Tibial artery (tissue), 4 donors: ENCODE measurements around the gene PPAN.
A peak's percentile ranks its signal among the peaks of the same experiment; 100 is the strongest.

Source experiments
- DNase-seq, 2 donors: peaks; one replicate each; pipeline ENCODE4 v3.0.0-alpha.2; 2019
- H3K27ac ChIP-seq, 2 donors: fragments of 200-600 bp; sonication (generic) in 1 of 2; 1 replicate in 1 of 2; 2 replicates in 1 of 2; pipeline ENCODE4 v1.5.1; 2018 to 2019; ENCODE audit warnings: mild to moderate bottlenecking in 1 of 2
- H3K27me3 ChIP-seq, 2 donors: fragments of 200-600 bp; sonication (generic) in 1 of 2; one replicate each; pipeline versions ENCODE4 v1.5.1 to v1.6.0; 2016 to 2019
- H3K36me3 ChIP-seq, 3 donors: fragments of 200-600 bp; sonication (generic) in 2 of 3; one replicate each; pipeline ENCODE4 v1.5.1; 2016 to 2019; ENCODE audit warnings: mild to moderate bottlenecking in 2 of 3
- H3K4me1 ChIP-seq, 4 donors: fragments of 200-600 bp; sonication (generic) in 2 of 4; 1 replicate in 3 of 4; 2 replicates in 1 of 4; pipeline ENCODE4 v1.5.1; 2016 to 2019
- H3K4me3 ChIP-seq, 2 donors: fragments of 200-600 bp; sonication (generic) in 1 of 2; 1 replicate in 1 of 2; 2 replicates in 1 of 2; pipeline ENCODE4 v1.5.1; 2018 to 2019; ENCODE audit warnings: mild to moderate bottlenecking in 2 of 2
- H3K9me3 ChIP-seq, 3 donors: fragments of 200-600 bp; sonication (generic) in 1 of 3; one replicate each; pipeline ENCODE4 v1.5.1; 2016 to 2019
- CTCF ChIP-seq, 2 experiments: fragments of 200-600 bp in 1 of 2; fragments of 450-650 bp in 1 of 2; IDR thresholded peaks; one replicate each; pipeline ENCODE4 v1.5.1; 2017 to 2019; ENCODE audit warnings: antibody characterized with exemption in 2 of 2, mild to moderate bottlenecking in 1 of 2, moderate library complexity in 1 of 2
- intact Hi-C: fragments of 100-400 bp; cut with DNase I; formaldehyde crosslinking; loops from one replicate; pipeline ENCODE4 v1.15.0; 2023; ENCODE audit warnings: low total_unique reads

The PPAN gene

DNA sequence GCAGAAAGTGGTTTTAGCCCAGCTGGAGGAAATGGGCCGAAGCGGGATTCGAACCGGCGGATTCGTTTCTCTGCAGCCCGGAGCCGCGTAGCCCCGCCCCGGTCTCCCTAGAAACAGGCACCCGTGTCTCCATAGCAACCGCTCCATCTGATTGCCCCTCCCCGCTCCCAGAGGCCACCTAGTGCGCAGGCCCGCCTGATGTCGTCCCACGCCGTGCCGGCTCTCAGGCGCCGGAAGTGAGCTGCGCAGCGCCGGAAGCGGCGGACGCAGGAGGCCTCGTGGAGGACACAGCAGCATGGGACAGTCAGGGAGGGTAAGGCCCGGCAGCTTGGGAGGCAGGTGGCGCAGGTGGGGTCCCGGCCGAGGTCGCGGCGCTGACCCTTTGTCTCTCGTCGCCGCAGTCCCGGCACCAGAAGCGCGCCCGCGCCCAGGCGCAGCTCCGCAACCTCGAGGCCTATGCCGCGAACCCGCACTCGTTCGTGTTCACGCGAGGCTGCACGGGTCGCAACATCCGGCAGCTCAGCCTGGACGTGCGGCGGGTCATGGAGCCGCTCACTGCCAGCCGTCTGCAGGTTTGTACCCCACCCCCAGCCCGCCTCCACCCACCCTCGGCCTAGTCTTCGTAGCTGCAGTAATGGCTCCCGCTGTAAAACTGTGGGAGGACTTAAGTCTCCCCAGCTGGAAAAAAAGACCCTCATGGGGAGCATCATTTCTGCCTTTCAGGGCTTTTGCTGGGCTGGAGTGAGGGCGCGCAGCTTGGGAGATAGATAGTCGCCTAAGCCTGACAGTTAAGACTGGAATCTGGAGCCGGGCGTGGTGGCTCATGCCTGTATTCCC is at the start of gene PPAN:
PPAN (plus strand) TSS at position 263 of the 837 bp plus-strand sequence; CDS start at position 296, 33 bp downstream.
- intact Hi-C loops, result loop anchor here (5.0 to 10.0 kb wide), 2 partner anchors 88 to 146 kb away; partner anchors contain the start of genes DNMT1 and MRPL4
- Histone ChIP-seq H3K36me3 (peaks cover 40% of the 10 kb centered on the region in 3 donors), H3K27ac (peak within 1 kb of the TSS; percentile 69 to 79), H3K4me3 (peak within 1 kb of the TSS; percentile 62 to 97), H3K9me3 (no peaks in the 10 kb centered on the region), H3K27me3 (no peaks in the 10 kb centered on the region), H3K4me1 (peaks cover 0 to 18% (median 15%) of the 10 kb centered on the region in 4 donors)
- peak; percentile 98 to 99 for DNase-seq
- peak in 1 of 2 experiments; percentile 6 for TF ChIP-seq CTCF (IDR thresholded peaks at IDR 0.05)

DNA sequence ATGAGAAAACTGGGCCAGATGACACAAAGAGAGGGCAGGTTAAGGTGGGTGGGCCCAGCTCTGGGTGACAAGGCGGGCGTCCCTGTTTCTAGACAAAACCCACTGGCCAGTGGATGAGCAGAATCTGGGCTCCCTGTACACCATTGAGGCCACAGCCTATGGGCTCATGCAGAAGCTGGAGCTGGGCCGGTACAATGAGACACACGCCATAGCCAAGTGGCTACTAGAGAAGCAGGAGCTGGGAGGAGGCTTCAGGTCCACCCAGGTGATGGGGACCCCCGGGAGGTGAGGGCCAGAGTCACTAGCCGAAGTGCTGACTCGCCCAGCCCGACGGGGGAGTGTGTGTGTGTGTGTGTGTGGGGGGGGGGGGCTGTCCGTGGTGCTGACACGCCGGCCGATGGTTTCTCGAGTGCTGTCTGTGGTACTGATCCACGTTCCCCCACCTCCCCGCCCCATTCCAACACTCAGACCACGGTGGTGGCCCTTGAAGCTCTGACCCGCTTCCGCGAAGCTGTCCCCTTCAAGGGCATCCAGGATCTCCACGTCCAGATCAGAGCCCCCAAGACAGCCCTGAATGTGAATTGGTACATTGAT is 44.3 kb upstream of the PPAN start:
- H3K4me3 ChIP-seq, result no peak overlapping the region
- no peak for TF ChIP-seq CTCF (IDR thresholded peaks at IDR 0.05)
- intact Hi-C loops, result no loop called here

DNA sequence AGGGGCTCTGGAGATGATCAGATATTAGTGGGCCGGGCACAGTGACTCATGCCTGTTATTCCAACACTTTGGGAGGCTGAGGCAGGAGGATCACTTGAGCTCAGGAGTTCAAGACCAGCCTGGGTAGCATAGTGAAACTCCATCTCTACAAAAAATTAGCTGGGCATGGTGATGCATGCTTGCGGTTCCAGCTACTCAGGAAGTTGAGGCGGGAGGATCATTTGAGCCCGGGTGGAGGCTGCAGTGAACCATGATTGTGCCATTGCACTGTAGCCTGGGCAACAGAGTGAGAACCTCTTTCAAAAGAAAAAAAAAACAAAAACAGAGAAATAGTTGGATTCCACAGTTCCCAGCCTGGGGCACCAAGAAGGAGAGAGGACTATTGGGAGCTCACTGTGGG is 38.0 kb upstream of the PPAN start:
- H3K9me3 ChIP-seq, result peaks cover 0 to under 1% (median 0%) of the 10 kb centered on the region in 3 donors
- TF ChIP-seq CTCF (IDR thresholded peaks at IDR 0.05), result no peak
- peaks cover 0 to 40% of the 10 kb centered on the region in 2 donors for H3K27me3 ChIP-seq
- H3K4me1 ChIP-seq, result no peaks in the 10 kb centered on the region
- no peak overlapping the region for H3K4me3 ChIP-seq
- no peak overlapping the region for H3K27ac ChIP-seq
- H3K36me3 ChIP-seq, result no peaks in the 10 kb centered on the region
- intact Hi-C loops, result no loop called here
- DNase-seq, result no peak

More for the DNA sequence above, 44.3 kb upstream of the PPAN start:
- no peaks in the 10 kb centered on the region for H3K36me3 ChIP-seq
- H3K27me3 ChIP-seq, result peaks cover 0 to 44% of the 10 kb centered on the region in 2 donors
- no peaks in the 10 kb centered on the region for H3K9me3 ChIP-seq
- DNase-seq, result no peak
- H3K4me1 ChIP-seq, result no peaks in the 10 kb centered on the region
- no peak overlapping the region for H3K27ac ChIP-seq

DNA sequence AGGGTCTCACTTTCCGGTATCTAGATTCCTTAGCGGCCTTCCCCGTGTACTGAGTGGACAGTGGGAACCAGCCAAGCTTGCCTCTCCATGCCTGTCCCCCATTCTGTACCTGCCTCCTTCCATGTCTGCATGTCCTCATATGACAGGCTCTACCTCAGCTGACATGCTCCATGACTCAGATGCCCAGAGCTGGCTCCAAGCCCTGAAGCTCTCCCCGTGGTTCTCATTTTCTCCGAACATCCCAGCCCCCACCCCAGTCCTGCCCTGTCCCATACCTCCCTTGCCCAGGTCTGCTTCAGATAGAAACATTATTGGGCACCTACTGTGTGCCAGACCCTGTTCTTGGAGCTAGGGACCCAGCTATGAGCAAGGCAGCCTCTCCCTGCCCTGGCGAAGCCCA is 37.1 kb upstream of the PPAN start:
- intact Hi-C loops, result no loop called here
- H3K27me3 ChIP-seq, result peaks cover 0 to 38% of the 10 kb centered on the region in 2 donors
- peaks cover 2 to 8% (median 4%) of the 10 kb centered on the region in 3 donors for H3K9me3 ChIP-seq
- H3K27ac ChIP-seq, result no peak overlapping the region
- DNase-seq, result no peak
- H3K36me3 ChIP-seq, result no peaks in the 10 kb centered on the region
- H3K4me1 ChIP-seq, result no peaks in the 10 kb centered on the region
- no peak for TF ChIP-seq CTCF (IDR thresholded peaks at IDR 0.05)
- no peak overlapping the region for H3K4me3 ChIP-seq

- Histone ChIP-seq H3K27ac (no peak overlapping the region), H3K36me3 (no peaks in the 10 kb centered on the region), H3K4me3 (no peak overlapping the region), H3K27me3 (peaks cover 0 to 33% of the 10 kb centered on the region in 2 donors), H3K9me3 (peaks cover 2 to 11% (median 6%) of the 10 kb centered on the region in 3 donors), H3K4me1 (no peaks in the 10 kb centered on the region)
- intact Hi-C loops, result no loop called here
- TF ChIP-seq CTCF (IDR thresholded peaks at IDR 0.05), result no peak
- no peak for DNase-seq
These were observed 35.3 kb upstream of the PPAN start for GRCh38 chr19:10070730-10071446.
